ENCODE data around the gene TMEM250. TPM values are rescaled to one million over a fixed set of nuclear protein-coding genes. Genes with fewer than 3 reads are reported as not detected.

The TMEM250 gene
- total RNA-seq, 3 donors from 2014 or later (not counting 1 experiment from before 2014, with no cell fraction given), result 19.5 to 34.3 (median 33.6) TPM

GRCh38 chr9:136111190-136111589, 7.5 kb downstream of the TMEM250 start:
- Histone ChIP-seq H3K4me3 (ENCODE audit: low read length) (no peak overlapping the region), H3K9me3 (ENCODE audit: control insufficient read depth, insufficient read depth, low read length) (no peaks in the 10 kb centered on the region), H3K4me1 (ENCODE audit: control insufficient read depth, insufficient read depth, low read length) (peaks cover 63% of the 10 kb centered on the region), H3K36me3 (ENCODE audit: control insufficient read depth, insufficient read depth, low read length) (peaks cover 9% of the 10 kb centered on the region), H3K27me3 (ENCODE audit: control insufficient read depth, insufficient read depth, low read length) (no peaks in the 10 kb centered on the region), H3K27ac (ENCODE audit: low read length) (peak overlapping the region; percentile 30)
- ATAC-seq, result no peak
- intact Hi-C loops (cut with micrococcal nuclease), result no loop called here
- Mint-ChIP-seq H3K27me3 (ENCODE audit: low read depth in 2 of 2) (no peaks in the 10 kb centered on the region), H3K4me3 (peak overlapping the region; percentile 64), H3K9me3 (no peaks in the 10 kb centered on the region), H3K36me3 (no peaks in the 10 kb centered on the region), H3K27ac (peak overlapping the region in 1 of 2 donors; percentile 97), H3K4me1 (peaks cover 19 to 66% of the 10 kb centered on the region in 2 donors)
- DNase-seq, result no peak
- TF ChIP-seq CTCF (IDR thresholded peaks at IDR 0.05), result no peak
- 94% methylated on average over 22 of the region's 22 CpGs for WGBS (ENCODE audit: insufficient coverage)

DNA sequence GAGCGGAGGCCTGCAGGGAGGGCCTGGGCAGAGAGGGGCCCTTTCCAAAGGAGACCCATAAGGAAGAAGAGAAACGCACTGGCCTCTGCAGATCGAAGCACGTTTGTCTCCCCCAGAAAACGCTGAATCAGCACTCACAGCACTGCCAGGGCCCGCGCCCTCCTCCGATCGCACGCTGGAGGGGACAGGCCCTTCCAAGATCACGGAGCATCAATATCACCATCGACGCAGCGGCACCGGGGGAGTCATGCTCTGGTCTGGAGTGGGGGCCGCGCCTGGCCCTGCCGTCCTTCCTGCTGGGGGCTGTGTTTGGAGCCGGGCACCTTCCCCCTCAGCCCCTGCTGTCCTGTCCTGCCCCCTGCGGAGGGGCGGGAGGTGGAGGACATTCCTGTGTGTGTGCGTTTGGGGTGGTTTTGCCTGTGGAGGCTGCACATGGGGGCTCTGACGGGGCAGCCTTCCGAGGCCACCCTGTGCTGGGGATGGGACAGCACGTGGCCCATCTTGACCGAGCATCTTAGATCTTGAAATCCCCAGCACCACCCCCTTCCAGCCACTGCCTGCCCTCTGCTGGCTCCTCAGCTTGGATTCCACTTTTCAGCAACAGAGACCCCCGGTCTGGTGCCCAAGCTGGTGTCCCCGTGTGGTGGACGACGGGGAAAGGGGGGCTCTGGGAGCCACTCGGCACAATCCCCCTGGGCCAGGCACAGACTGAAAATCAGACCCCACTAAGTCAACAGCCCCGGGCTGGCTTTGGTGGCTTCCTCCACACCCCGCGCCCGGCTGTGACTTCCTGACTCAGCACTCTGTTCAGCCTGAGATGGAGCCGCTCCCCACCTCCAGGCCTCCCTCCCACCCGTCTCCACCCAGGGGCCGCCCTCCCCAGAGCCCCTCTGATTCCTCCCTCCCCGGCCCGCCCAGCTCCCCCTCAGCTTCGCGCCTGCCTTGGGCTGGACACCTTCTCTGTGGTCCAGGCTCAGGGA, 8.3 kb downstream of the TMEM250 start:
- peaks cover 4% of the 10 kb centered on the region for H3K36me3 ChIP-seq (ENCODE audit: control insufficient read depth, insufficient read depth, low read length)
- Mint-ChIP-seq H3K9me3 (no peaks in the 10 kb centered on the region), H3K27me3 (ENCODE audit: low read depth in 2 of 2) (no peaks in the 10 kb centered on the region), H3K36me3 (no peaks in the 10 kb centered on the region), H3K27ac (peak overlapping the region; percentile 97), H3K4me3 (peak overlapping the region; percentile 83), H3K4me1 (peaks cover 19 to 71% of the 10 kb centered on the region in 2 donors)
- H3K9me3 ChIP-seq (ENCODE audit: control insufficient read depth, insufficient read depth, low read length), result no peaks in the 10 kb centered on the region
- no peak for TF ChIP-seq CTCF (IDR thresholded peaks at IDR 0.05)
- H3K27me3 ChIP-seq (ENCODE audit: control insufficient read depth, insufficient read depth, low read length), result no peaks in the 10 kb centered on the region
- intact Hi-C loops (cut with micrococcal nuclease), result no loop called here
- peak; percentile 10 to 22 (median 17) for ATAC-seq
- WGBS (ENCODE audit: insufficient coverage), result 7% methylated on average over 42 of the region's 42 CpGs
- peaks cover 66% of the 10 kb centered on the region for H3K4me1 ChIP-seq (ENCODE audit: control insufficient read depth, insufficient read depth, low read length)
- peak overlapping the region; percentile 50 for H3K4me3 ChIP-seq (ENCODE audit: low read length)
- H3K27ac ChIP-seq (ENCODE audit: low read length), result peak overlapping the region; percentile 30
- DNase-seq, result peak in 1 of 2 donors; percentile 71

- Mint-ChIP-seq H3K4me3 (peak overlapping the region; percentile 85), H3K27ac (peak overlapping the region; percentile 97), H3K4me1 (peaks cover 19 to 71% of the 10 kb centered on the region in 2 donors), H3K9me3 (no peaks in the 10 kb centered on the region), H3K36me3 (no peaks in the 10 kb centered on the region), H3K27me3 (ENCODE audit: low read depth in 2 of 2) (no peaks in the 10 kb centered on the region)
- Histone ChIP-seq H3K4me1 (ENCODE audit: control insufficient read depth, insufficient read depth, low read length) (peaks cover 73% of the 10 kb centered on the region), H3K27me3 (ENCODE audit: control insufficient read depth, insufficient read depth, low read length) (no peaks in the 10 kb centered on the region), H3K4me3 (ENCODE audit: low read length) (peak overlapping the region; percentile 55), H3K36me3 (ENCODE audit: control insufficient read depth, insufficient read depth, low read length) (peaks cover 2% of the 10 kb centered on the region), H3K9me3 (ENCODE audit: control insufficient read depth, insufficient read depth, low read length) (no peaks in the 10 kb centered on the region), H3K27ac (ENCODE audit: low read length) (peak overlapping the region; percentile 98)
- intact Hi-C loops (cut with micrococcal nuclease), result loop anchor here (1.0 kb wide), 1 partner anchor 10 kb away; no protein-coding TSS in a partner anchor
- WGBS (ENCODE audit: insufficient coverage), result under 1% methylated on average over 48 of the region's 48 CpGs
- no peak for TF ChIP-seq CTCF (IDR thresholded peaks at IDR 0.05)
- ATAC-seq (peak; percentile 81 to 93 (median 88)), DNase-seq (peak; percentile 83 to 94)
These were observed 9.2 kb downstream of the TMEM250 start for GRCh38 chr9:136109351-136110081.

Data from natural killer cell (primary cell).